Measurements from ENCODE around the gene RALGPS1. TPM values are rescaled to one million over a fixed set of nuclear protein-coding genes. Genes with fewer than 3 reads are reported as not detected.

The RALGPS1 gene
- total and polyA plus RNA-seq, 2 experiments from 2014 or later: 13.1 to 22.1 TPM

- H3K79me2 ChIP-seq: peaks cover 21% of the 10 kb centered on the region
- no peak overlapping the region for H2AFZ ChIP-seq
- H4K20me1 ChIP-seq (ENCODE audit: insufficient read depth, poor library complexity, severe bottlenecking): peaks cover 2% of the 10 kb centered on the region
- WGBS (ENCODE audit: low lambda C conversion rate, missing lambda C conversion rate): 86% methylated on average over 4 of the region's 4 CpGs
- no peak overlapping the region for H3K4me2 ChIP-seq
- no peak for DNase-seq (ENCODE audit: low spot score)
- TF ChIP-seq CTCF (IDR thresholded peaks at IDR 0.05; ENCODE audit: poor library complexity) (no peak), EZH2 (IDR thresholded peaks at IDR 0.05; ENCODE audit: borderline replicate concordance) (no peak), EZH2phosphoT487 (IDR thresholded peaks at IDR 0.05; ENCODE audit: low read depth, severe bottlenecking, unreplicated experiment) (no peak)
- H3K27ac ChIP-seq: no peak overlapping the region
- H3K4me3 ChIP-seq: no peak overlapping the region
- H3K36me3 ChIP-seq (replicated peaks; ENCODE audit: insufficient read depth, low read depth): no peaks in the 10 kb centered on the region
- no peaks in the 10 kb centered on the region for H3K9me3 ChIP-seq (ENCODE audit: low read depth)
- H3K27me3 ChIP-seq: no peaks in the 10 kb centered on the region
- H3K9me2 ChIP-seq (replicated peaks; ENCODE audit: insufficient read depth): no peaks in the 10 kb centered on the region
- H3K4me1 ChIP-seq (ENCODE audit: insufficient read depth): peaks cover 2% of the 10 kb centered on the region
These were observed 203.2 kb downstream of the RALGPS1 start for GRCh38 chr9:127117801-127118200.

DNA sequence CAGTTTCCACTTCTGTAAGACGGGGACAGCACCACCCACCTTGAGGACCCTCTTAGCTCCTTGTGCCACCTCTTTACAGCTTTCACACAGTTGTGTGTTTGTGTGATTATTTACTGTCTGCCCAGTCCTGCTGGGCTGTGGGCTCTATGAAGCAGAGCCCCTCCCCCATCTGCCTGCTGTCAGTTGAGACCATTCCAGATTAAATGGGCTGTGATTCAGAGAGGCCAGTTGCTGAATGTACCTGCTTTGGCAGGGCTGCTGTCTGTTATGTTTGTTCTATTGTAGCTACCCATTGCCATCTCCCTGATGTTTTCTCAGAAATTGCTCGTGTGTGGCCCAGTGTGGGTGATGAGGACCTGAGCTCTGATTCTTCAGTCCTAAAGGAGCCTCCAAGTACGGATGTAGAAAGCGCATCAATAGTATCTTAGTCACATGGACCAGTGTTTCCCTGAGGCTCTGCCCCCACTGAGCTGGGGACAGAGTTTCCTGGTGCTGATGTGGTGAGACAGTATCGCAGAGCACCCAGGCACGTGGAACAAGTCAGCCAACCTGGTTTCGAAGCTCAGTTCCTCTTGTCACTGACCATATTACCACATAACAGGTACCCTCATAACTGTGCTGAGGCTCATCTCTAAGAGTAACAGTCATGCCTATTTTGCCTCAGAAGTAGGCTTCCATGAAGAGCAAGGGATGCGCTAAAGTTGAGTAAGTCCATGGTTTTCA is 204.2 kb downstream of the RALGPS1 start:
- Histone ChIP-seq H2AFZ (no peak overlapping the region), H3K9me2 (replicated peaks; ENCODE audit: insufficient read depth) (no peaks in the 10 kb centered on the region), H3K4me3 (no peak overlapping the region), H3K27ac (no peak overlapping the region), H3K36me3 (replicated peaks; ENCODE audit: insufficient read depth, low read depth) (no peaks in the 10 kb centered on the region), H3K79me2 (peaks cover 21% of the 10 kb centered on the region), H3K4me1 (ENCODE audit: insufficient read depth) (peaks cover 11% of the 10 kb centered on the region), H4K20me1 (ENCODE audit: insufficient read depth, poor library complexity, severe bottlenecking) (peaks cover 2% of the 10 kb centered on the region), H3K27me3 (no peaks in the 10 kb centered on the region), H3K4me2 (no peak overlapping the region), H3K9me3 (ENCODE audit: low read depth) (no peaks in the 10 kb centered on the region)
- WGBS (ENCODE audit: low lambda C conversion rate, missing lambda C conversion rate): 95% methylated on average over 8 of the region's 8 CpGs
- no peak for TF ChIP-seq CTCF (IDR thresholded peaks at IDR 0.05; ENCODE audit: poor library complexity)
- TF ChIP-seq EZH2phosphoT487 (IDR thresholded peaks at IDR 0.05; ENCODE audit: low read depth, severe bottlenecking, unreplicated experiment): no peak
- no peak for TF ChIP-seq EZH2 (IDR thresholded peaks at IDR 0.05; ENCODE audit: borderline replicate concordance)
- no peak for DNase-seq (ENCODE audit: low spot score)

GRCh38 chr9:127119320-127119709 is 204.7 kb downstream of the RALGPS1 start:
- Histone ChIP-seq H3K9me3 (ENCODE audit: low read depth) (no peaks in the 10 kb centered on the region), H3K4me1 (ENCODE audit: insufficient read depth) (peaks cover 12% of the 10 kb centered on the region), H3K36me3 (replicated peaks; ENCODE audit: insufficient read depth, low read depth) (no peaks in the 10 kb centered on the region), H3K9me2 (replicated peaks; ENCODE audit: insufficient read depth) (no peaks in the 10 kb centered on the region), H3K4me2 (no peak overlapping the region), H3K79me2 (peaks cover 21% of the 10 kb centered on the region), H3K27me3 (no peaks in the 10 kb centered on the region), H2AFZ (no peak overlapping the region), H3K4me3 (no peak overlapping the region), H3K27ac (no peak overlapping the region), H4K20me1 (ENCODE audit: insufficient read depth, poor library complexity, severe bottlenecking) (peaks cover 2% of the 10 kb centered on the region)
- TF ChIP-seq CTCF (IDR thresholded peaks at IDR 0.05; ENCODE audit: poor library complexity): no peak
- no peak for TF ChIP-seq EZH2phosphoT487 (IDR thresholded peaks at IDR 0.05; ENCODE audit: low read depth, severe bottlenecking, unreplicated experiment)
- TF ChIP-seq EZH2 (IDR thresholded peaks at IDR 0.05; ENCODE audit: borderline replicate concordance): no peak
- WGBS (ENCODE audit: low lambda C conversion rate, missing lambda C conversion rate): 94% methylated on average over 4 of the region's 4 CpGs
- no peak for DNase-seq (ENCODE audit: low spot score)
